ENCODE data around the gene MAP3K7.

MAP3K7 gene

DNA sequence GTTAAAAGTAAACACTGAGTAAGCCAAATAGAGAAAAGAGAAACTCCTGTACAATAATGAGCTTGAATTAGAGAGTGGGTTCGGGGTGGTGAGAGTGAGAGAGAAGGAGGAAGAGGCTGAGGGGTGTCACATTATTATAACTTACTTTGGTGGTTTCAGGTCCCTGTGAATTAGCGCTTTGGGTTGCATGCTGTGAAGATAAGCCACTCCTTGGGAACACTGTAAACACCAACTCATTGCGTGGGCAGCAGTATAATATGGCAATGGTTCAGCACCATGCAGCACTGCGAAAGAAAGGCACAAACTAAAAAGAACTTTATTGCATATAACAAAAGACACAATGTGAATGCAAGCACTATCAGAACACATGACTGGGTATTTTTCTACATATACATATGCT lies 26.9 kb downstream of the MAP3K7 start:
- TF ChIP-seq, protein P1, sequence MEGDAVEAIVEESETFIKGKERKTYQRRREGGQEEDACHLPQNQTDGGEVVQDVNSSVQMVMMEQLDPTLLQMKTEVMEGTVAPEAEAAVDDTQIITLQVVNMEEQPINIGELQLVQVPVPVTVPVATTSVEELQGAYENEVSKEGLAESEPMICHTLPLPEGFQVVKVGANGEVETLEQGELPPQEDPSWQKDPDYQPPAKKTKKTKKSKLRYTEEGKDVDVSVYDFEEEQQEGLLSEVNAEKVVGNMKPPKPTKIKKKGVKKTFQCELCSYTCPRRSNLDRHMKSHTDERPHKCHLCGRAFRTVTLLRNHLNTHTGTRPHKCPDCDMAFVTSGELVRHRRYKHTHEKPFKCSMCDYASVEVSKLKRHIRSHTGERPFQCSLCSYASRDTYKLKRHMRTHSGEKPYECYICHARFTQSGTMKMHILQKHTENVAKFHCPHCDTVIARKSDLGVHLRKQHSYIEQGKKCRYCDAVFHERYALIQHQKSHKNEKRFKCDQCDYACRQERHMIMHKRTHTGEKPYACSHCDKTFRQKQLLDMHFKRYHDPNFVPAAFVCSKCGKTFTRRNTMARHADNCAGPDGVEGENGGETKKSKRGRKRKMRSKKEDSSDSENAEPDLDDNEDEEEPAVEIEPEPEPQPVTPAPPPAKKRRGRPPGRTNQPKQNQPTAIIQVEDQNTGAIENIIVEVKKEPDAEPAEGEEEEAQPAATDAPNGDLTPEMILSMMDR (IDR thresholded peaks at IDR 0.05; ENCODE audit: low read depth, low read length) = no peak
- H3K4me3 ChIP-seq (ENCODE audit: low read depth, low read length) = no peak overlapping the region

DNA sequence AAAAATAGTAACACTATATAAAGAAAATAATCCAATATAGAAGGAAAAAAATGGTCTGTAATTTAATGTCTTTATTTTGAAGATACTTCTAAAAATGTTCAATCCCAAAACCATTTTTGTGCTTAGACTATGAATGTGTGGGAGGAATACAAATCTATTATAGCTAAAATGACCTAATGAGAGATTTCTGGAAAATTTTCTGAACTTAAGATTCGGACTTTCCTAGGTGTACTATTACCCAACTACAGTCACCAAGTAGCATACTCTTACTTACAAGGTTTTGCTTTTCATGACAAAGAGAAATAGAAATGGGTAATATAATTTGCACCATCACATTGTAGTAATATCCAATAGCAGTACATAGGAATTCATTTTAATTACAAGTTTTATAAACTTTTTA lies 29.9 kb downstream of the MAP3K7 start:
- TF ChIP-seq, protein P1 (IDR thresholded peaks at IDR 0.05; ENCODE audit: low read depth, low read length) = no peak
- no peak overlapping the region for H3K4me3 ChIP-seq (ENCODE audit: low read depth, low read length)

DNA sequence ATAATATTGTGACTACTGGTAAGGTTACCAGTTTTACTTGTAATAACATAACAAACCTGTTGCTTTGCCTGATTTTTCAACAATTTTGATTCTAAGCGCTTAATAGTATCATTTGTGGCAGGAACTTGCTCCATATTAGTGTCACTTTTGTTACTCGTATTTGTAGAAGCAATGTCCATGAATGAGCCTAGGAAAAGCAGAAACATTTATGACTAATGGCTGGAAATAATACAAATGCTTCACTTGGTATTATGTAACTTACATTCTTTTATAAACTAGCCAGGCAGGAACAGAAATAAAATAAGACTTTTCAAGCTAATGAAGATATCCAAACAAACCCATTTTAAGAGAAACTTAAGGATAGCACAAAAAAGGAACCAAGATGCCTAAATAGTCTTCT lies 38.9 kb downstream of the MAP3K7 start:
- no peak overlapping the region for H3K4me3 ChIP-seq (ENCODE audit: low read depth, low read length)
- TF ChIP-seq, protein P1 (IDR thresholded peaks at IDR 0.05; ENCODE audit: low read depth, low read length) = no peak

DNA sequence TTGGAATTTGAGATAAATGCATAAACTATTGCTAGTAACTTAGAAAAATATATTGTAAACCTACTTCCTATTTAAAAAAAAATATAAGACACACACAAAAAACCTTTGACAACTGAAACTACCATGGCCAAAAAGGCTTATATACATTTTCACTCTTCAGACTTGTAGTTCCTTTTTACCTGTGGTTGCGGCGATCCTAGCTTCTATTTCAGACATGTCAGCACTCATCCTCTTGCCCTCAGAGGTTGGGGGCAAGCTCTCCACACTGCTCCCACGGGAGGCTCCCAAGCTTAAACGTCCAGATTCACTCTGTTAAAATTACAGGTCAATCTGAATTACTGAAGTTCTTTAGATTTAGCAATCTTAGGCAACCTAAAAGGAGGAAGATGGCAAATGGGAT lies 39.8 kb downstream of the MAP3K7 start:
- H3K4me3 ChIP-seq (ENCODE audit: low read depth, low read length) = no peak overlapping the region

DNA sequence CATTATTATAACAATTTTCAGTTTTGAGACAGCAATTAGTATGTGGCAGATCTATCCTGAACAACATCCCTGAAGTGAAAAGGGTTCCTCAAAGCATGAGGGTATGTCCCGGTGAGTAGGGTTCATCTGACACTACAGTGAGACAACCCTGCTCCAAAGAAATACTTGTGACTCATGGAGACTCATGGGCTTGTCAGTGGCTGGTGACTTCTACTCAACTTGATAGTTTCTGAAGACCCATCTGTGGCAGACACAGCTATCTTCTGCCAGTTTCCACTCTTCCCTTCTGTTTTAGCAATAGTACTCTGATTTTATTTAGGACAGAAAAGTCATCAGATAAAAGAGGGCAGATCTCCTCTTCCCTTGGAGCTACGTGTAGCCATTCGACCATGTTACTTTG lies 41.4 kb downstream of the MAP3K7 start:
- no peak overlapping the region for H3K4me3 ChIP-seq (ENCODE audit: low read depth, low read length)
- TF ChIP-seq, protein P1 (IDR thresholded peaks at IDR 0.05; ENCODE audit: low read depth, low read length) = no peak

More for the DNA sequence above, 39.8 kb downstream of the MAP3K7 start:
- TF ChIP-seq, protein P1 (IDR thresholded peaks at IDR 0.05; ENCODE audit: low read depth, low read length) = no peak

DNA sequence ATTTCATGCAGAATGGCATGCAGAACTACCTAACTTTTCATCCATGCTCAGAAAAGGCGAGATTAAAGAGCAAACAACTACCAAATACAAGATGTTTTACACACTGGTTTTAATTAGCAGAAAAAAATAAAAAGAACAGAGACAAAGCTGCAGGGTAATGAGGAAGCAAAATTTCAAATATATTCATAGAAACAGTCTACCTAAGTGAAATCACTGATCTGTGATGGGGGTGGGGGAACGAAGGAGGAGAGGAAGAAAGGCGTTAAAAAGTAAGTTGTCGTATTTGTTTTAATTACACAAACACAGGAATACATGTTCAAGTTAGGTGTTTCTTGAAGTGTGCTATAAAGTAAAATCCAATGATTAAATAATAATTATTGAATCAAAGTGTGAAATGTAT lies 42.1 kb downstream of the MAP3K7 start:
- TF ChIP-seq, protein P1 (IDR thresholded peaks at IDR 0.05; ENCODE audit: low read depth, low read length) = no peak
- no peak overlapping the region for H3K4me3 ChIP-seq (ENCODE audit: low read depth, low read length)

DNA sequence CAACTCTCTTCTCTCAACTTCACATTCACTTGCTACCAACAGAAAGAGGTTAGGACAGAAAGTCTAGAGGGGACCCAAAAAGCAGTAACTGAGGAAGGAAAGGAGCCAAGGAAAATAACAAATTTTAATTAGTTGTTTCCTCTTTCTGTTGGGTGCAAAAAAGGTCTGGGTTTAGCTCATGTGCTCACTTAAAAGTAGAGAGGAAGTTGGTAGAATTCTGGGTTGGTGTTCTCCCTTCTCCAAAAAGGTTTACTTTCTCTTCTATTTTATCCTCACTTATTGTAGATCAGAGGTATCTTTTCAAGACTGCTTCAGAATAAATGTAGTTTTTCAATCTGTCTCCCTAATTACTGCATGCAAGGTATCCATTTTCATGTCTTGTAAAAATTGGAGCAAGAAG lies 42.8 kb downstream of the MAP3K7 start:
- no peak overlapping the region for H3K4me3 ChIP-seq (ENCODE audit: low read depth, low read length)
- TF ChIP-seq, protein P1 (IDR thresholded peaks at IDR 0.05; ENCODE audit: low read depth, low read length) = no peak
